ENCODE measurements around the gene NBAS.
"Not testable (repeated sequence)": the region's sequence is repeated elsewhere in the genome, so short reads cannot be mapped to it uniquely, and the experiment has no call there.

The NBAS gene

GRCh38 chr2:15456352-15456751, 104.8 kb downstream of the NBAS start:
- DNase-seq: no peak

- no peak for DNase-seq
Observed at GRCh38 chr2:15450808-15451207, 110.3 kb downstream of the NBAS start.

GRCh38 chr2:15449556-15450236, 111.4 kb downstream of the NBAS start:
- no peak for DNase-seq

- no peak for DNase-seq
Observed at GRCh38 chr2:15448250-15448839, 112.8 kb downstream of the NBAS start.

GRCh38 chr2:15447381-15447780, 113.8 kb downstream of the NBAS start:
- DNase-seq: no peak

GRCh38 chr2:15446961-15447360, 114.2 kb downstream of the NBAS start:
- DNase-seq: no peak

GRCh38 chr2:15445891-15446562, 115.1 kb downstream of the NBAS start:
- DNase-seq: no peak

GRCh38 chr2:15439768-15440524, 121.2 kb downstream of the NBAS start:
- DNase-seq: not testable (repeated sequence)

- DNase-seq: not testable (repeated sequence)
Observed at GRCh38 chr2:15439366-15439765, 121.8 kb downstream of the NBAS start.

- no peak for DNase-seq
Observed at GRCh38 chr2:15436195-15436594, 124.9 kb downstream of the NBAS start.

GRCh38 chr2:15435474-15435873, 125.7 kb downstream of the NBAS start:
- no peak for DNase-seq

GRCh38 chr2:15432642-15433256, 128.4 kb downstream of the NBAS start:
- peak; percentile 23 for DNase-seq

GRCh38 chr2:15429032-15429431, 132.1 kb downstream of the NBAS start:
- no peak for DNase-seq

GRCh38 chr2:15427987-15428386, 133.1 kb downstream of the NBAS start:
- DNase-seq: no peak

- DNase-seq: no peak
Observed at GRCh38 chr2:15426606-15427005, 134.5 kb downstream of the NBAS start.

GRCh38 chr2:15425712-15426111, 135.4 kb downstream of the NBAS start:
- no peak for DNase-seq

- no peak for DNase-seq
Observed at GRCh38 chr2:15421753-15422152, 139.4 kb downstream of the NBAS start.

- no peak for DNase-seq
Observed at GRCh38 chr2:15415748-15416147, 145.4 kb downstream of the NBAS start.

- no peak for DNase-seq
Observed at GRCh38 chr2:15412779-15413178, 148.4 kb downstream of the NBAS start.

- no peak for DNase-seq
Observed at GRCh38 chr2:15412309-15412708, 148.8 kb downstream of the NBAS start.

GRCh38 chr2:15410884-15411283, 150.2 kb downstream of the NBAS start:
- DNase-seq: no peak

- no peak for DNase-seq
Observed at GRCh38 chr2:15408759-15409158, 152.4 kb downstream of the NBAS start.

GRCh38 chr2:15407666-15408065, 153.5 kb downstream of the NBAS start:
- DNase-seq: no peak

Data from eye (tissue), 1 donor.